Hepatocyte (in vitro differentiated cells): ENCODE data around the gene KCTD7. TPM values are rescaled to one million over a fixed set of nuclear protein-coding genes. Genes with fewer than 3 reads are reported as not detected.
"Not testable (repeated sequence)": the region's sequence is repeated elsewhere in the genome, so short reads cannot be mapped to it uniquely, and the experiment has no call there.

Experiments
- DNase-seq: peaks from one replicate; pipeline ENCODE4 v3.0.0-alpha.2; 2016; ENCODE audit warnings: low spot score
- H2AFZ ChIP-seq: fragments of 200-600 bp; sonication (generic); 2 replicates; pipeline ENCODE4 v1.6.0; 2016; ENCODE audit warnings: antibody characterized with exemption, mild to moderate bottlenecking
- H3K27ac ChIP-seq: fragments of 200-600 bp; sonication (generic); 2 replicates; pipeline ENCODE4 v1.5.1; 2016; ENCODE audit warnings: mild to moderate bottlenecking
- H3K27me3 ChIP-seq: fragments of 200-600 bp; sonication (generic); 2 replicates; pipeline ENCODE4 v1.6.1; 2016
- H3K36me3 ChIP-seq: fragments of 200-600 bp; sonication (generic); replicated peaks from 2 replicates; pipeline ENCODE4 v1.5.1; 2016; ENCODE audit warnings: low read depth; ENCODE audit not compliant: insufficient read depth
- H3K4me1 ChIP-seq: fragments of 200-600 bp; sonication (generic); 2 replicates; pipeline ENCODE4 v1.5.1; 2016; ENCODE audit warnings: mild to moderate bottlenecking, moderate library complexity; ENCODE audit not compliant: insufficient read depth
- H3K4me2 ChIP-seq: fragments of 200-600 bp; sonication (generic); 2 replicates; pipeline ENCODE4 v1.6.0; 2016
- H3K4me3 ChIP-seq: fragments of 200-600 bp; sonication (generic); 2 replicates; pipeline ENCODE4 v1.5.1; 2016; ENCODE audit warnings: mild to moderate bottlenecking
- H3K79me2 ChIP-seq: fragments of 200-600 bp; sonication (generic); 2 replicates; pipeline ENCODE4 v1.6.0; 2017; ENCODE audit warnings: mild to moderate bottlenecking
- H3K9me2 ChIP-seq: fragments of 200-600 bp; sonication (generic); replicated peaks from 2 replicates; pipeline ENCODE4 v1.6.0; 2017; ENCODE audit warnings: mild to moderate bottlenecking; ENCODE audit not compliant: insufficient read depth
- H3K9me3 ChIP-seq: fragments of 200-600 bp; sonication (generic); 2 replicates; pipeline ENCODE4 v1.5.1; 2016; ENCODE audit warnings: low read depth, mild to moderate bottlenecking
- H4K20me1 ChIP-seq: fragments of 200-600 bp; sonication (generic); 2 replicates; pipeline ENCODE4 v1.6.0; 2016; ENCODE audit warnings: mild to moderate bottlenecking; ENCODE audit not compliant: insufficient read depth, poor library complexity, severe bottlenecking
- CTCF ChIP-seq: fragments of 200-600 bp; sonication (generic); IDR thresholded peaks from 2 replicates; pipeline ENCODE4 v1.5.1; 2016; ENCODE audit warnings: antibody characterized with exemption, mild to moderate bottlenecking; ENCODE audit not compliant: poor library complexity
- EZH2 ChIP-seq: fragments of 200-600 bp; sonication (generic); IDR thresholded peaks from 2 replicates; pipeline ENCODE4 v1.6.1; 2016; ENCODE audit warnings: antibody characterized with exemption, mild to moderate bottlenecking, borderline replicate concordance
- EZH2phosphoT487 ChIP-seq: fragments of 200-600 bp; sonication (generic); IDR thresholded peaks from one replicate; pipeline ENCODE4 v1.6.1; 2018; ENCODE audit warnings: antibody characterized with exemption, mild to moderate bottlenecking, low read depth, moderate library complexity; ENCODE audit not compliant: unreplicated experiment, severe bottlenecking
- WGBS: methylation state at CpG from one replicate; pipeline ENCODE4 v1.1.6; 2016; ENCODE audit warnings: low lambda C conversion rate; ENCODE audit errors: missing lambda C conversion rate; 5-methylcytosine and 5-hydroxymethylcytosine counted together
- polyA plus RNA-seq: library from polyadenylated mRNA; unstranded; fragments of >200 nt; fragmentation: Nextera tagmentation; extraction: Ambion mirVana; gene quantifications from 2 replicates; pipeline ENCODE4 v1.2.1, GENCODE V29; 2016
- total RNA-seq: library from RNA; depleted of rRNA; stranded (reverse); fragments of >200 nt; gene quantifications from 2 replicates; pipeline ENCODE4 v1.2.3, GENCODE V29; 2014

Gene KCTD7
- total and polyA plus RNA-seq, 2 experiments from 2014 or later = 7.2 to 9.4 TPM

- 80% methylated on average over 1 of the region's 1 CpG for WGBS
- H3K9me3 ChIP-seq = no peaks in the 10 kb centered on the region
- no peaks in the 10 kb centered on the region for H3K9me2 ChIP-seq
- no peak overlapping the region for H2AFZ ChIP-seq
- no peak overlapping the region for H3K27ac ChIP-seq
- no peak overlapping the region for H3K4me3 ChIP-seq
- no peak for DNase-seq
- peaks cover 14% of the 10 kb centered on the region for H3K4me1 ChIP-seq
- H3K36me3 ChIP-seq = no peaks in the 10 kb centered on the region
- H3K27me3 ChIP-seq = no peaks in the 10 kb centered on the region
- no peaks in the 10 kb centered on the region for H3K79me2 ChIP-seq
- H4K20me1 ChIP-seq = no peaks in the 10 kb centered on the region
- no peak for TF ChIP-seq CTCF
- TF ChIP-seq EZH2 = no peak
- no peak for TF ChIP-seq EZH2phosphoT487
- no peak overlapping the region for H3K4me2 ChIP-seq
Observed at GRCh38 chr7:66615699-66616098, 13.0 kb upstream of the KCTD7 start.

- Histone ChIP-seq H3K9me3 (no peaks in the 10 kb centered on the region), H3K4me3 (no peak overlapping the region), H3K36me3 (no peaks in the 10 kb centered on the region), H3K4me1 (peaks cover 14% of the 10 kb centered on the region), H3K4me2 (no peak overlapping the region), H3K9me2 (no peaks in the 10 kb centered on the region), H3K27ac (no peak overlapping the region), H3K79me2 (no peaks in the 10 kb centered on the region), H4K20me1 (no peaks in the 10 kb centered on the region), H3K27me3 (no peaks in the 10 kb centered on the region), H2AFZ (no peak overlapping the region)
- DNase-seq = peak; percentile 23
- WGBS = 57% methylated on average over 8 of the region's 8 CpGs
- no peak for TF ChIP-seq EZH2phosphoT487
Observed at GRCh38 chr7:66617295-66617694, 11.4 kb upstream of the KCTD7 start.

- 13% methylated on average over 4 of the region's 4 CpGs for WGBS
- not testable (repeated sequence) for H3K9me2 ChIP-seq, H3K79me2 ChIP-seq, H3K27me3 ChIP-seq, H3K4me3 ChIP-seq, H3K9me3 ChIP-seq, H3K36me3 ChIP-seq, H4K20me1 ChIP-seq
- Histone ChIP-seq H3K27ac (peak overlapping the region; percentile 77), H2AFZ (peak overlapping the region; percentile 42), H3K4me2 (peak overlapping the region; percentile 56), H3K4me1 (peaks cover 14% of the 10 kb centered on the region)
- peak; percentile 40 for DNase-seq
Observed at GRCh38 chr7:66619341-66619948, 9.2 kb upstream of the KCTD7 start.

GRCh38 chr7:66626331-66626934, 2.2 kb upstream of the KCTD7 start:
- Histone ChIP-seq H4K20me1 (no peaks in the 10 kb centered on the region), H3K36me3 (no peaks in the 10 kb centered on the region), H3K4me1 (peaks cover 14% of the 10 kb centered on the region), H3K4me2 (peak overlapping the region; percentile 22), H3K79me2 (peaks cover 19% of the 10 kb centered on the region), H3K9me3 (no peaks in the 10 kb centered on the region), H3K27ac (peak overlapping the region; percentile 67), H3K9me2 (no peaks in the 10 kb centered on the region), H3K4me3 (no peak overlapping the region), H2AFZ (no peak overlapping the region), H3K27me3 (no peaks in the 10 kb centered on the region)
- TF ChIP-seq CTCF = no peak
- TF ChIP-seq EZH2 = no peak
- no peak for TF ChIP-seq EZH2phosphoT487
- no peak for DNase-seq
- WGBS = 53% methylated on average over 3 of the region's 3 CpGs
